ENCODE results near the gene EMX2.
A peak's percentile ranks its signal among the peaks of the same experiment; 100 is the strongest.

DNA sequence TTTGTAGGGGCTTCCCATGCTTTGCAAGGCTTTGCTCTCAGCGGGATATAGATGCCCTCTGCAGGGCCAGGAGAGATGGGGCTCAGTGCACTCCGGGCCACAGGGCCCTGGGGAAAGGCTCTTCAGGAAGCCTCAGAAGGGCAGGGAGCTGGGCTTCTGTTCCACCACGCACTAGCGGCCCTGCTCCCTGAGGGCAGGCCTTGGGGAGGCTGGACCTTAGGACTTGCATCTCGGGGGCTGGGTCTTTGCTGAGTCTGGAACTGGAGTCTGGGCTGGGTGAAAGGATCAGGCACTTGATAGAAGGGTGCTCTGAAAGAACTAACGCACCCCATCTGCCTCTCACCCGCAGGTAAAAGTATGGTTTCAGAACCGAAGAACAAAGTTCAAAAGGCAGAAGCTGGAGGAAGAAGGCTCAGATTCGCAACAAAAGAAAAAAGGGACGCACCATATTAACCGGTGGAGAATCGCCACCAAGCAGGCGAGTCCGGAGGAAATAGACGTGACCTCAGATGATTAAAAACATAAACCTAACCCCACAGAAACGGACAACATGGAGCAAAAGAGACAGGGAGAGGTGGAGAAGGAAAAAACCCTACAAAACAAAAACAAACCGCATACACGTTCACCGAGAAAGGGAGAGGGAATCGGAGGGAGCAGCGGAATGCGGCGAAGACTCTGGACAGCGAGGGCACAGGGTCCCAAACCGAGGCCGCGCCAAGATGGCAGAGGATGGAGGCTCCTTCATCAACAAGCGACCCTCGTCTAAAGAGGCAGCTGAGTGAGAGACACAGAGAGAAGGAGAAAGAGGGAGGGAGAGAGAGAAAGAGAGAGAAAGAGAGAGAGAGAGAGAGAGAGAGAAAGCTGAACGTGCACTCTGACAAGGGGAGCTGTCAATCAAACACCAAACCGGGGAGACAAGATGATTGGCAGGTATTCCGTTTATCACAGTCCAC is 5.4 kb downstream of the EMX2 start:
- TF ChIP-seq, protein P1, sequence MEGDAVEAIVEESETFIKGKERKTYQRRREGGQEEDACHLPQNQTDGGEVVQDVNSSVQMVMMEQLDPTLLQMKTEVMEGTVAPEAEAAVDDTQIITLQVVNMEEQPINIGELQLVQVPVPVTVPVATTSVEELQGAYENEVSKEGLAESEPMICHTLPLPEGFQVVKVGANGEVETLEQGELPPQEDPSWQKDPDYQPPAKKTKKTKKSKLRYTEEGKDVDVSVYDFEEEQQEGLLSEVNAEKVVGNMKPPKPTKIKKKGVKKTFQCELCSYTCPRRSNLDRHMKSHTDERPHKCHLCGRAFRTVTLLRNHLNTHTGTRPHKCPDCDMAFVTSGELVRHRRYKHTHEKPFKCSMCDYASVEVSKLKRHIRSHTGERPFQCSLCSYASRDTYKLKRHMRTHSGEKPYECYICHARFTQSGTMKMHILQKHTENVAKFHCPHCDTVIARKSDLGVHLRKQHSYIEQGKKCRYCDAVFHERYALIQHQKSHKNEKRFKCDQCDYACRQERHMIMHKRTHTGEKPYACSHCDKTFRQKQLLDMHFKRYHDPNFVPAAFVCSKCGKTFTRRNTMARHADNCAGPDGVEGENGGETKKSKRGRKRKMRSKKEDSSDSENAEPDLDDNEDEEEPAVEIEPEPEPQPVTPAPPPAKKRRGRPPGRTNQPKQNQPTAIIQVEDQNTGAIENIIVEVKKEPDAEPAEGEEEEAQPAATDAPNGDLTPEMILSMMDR (conservative IDR thresholded peaks at IDR 0.05; ENCODE audit: low read depth in 2 of 2): no peak
- TF ChIP-seq CREB1 (CRISPR knock-in tag; IDR thresholded peaks at IDR 0.05; ENCODE audit: low read depth) (no peak), ZNF114 (CRISPR knock-in tag; IDR thresholded peaks at IDR 0.05) (no peak), EZH2phosphoT487 (IDR thresholded peaks at IDR 0.05; ENCODE audit: unreplicated experiment) (peak; percentile 86), POLR2AphosphoS5 (IDR thresholded peaks at IDR 0.05; ENCODE audit: low read depth) (no peak), NANOG (IDR thresholded peaks at IDR 0.05; ENCODE audit: borderline replicate concordance) (no peak), EZH2 (IDR thresholded peaks at IDR 0.05; ENCODE audit: low read depth, unreplicated experiment) (peak; percentile 87), JUNB (IDR thresholded peaks at IDR 0.05; ENCODE audit: unreplicated experiment) (no peak), STAT1 (IDR thresholded peaks at IDR 0.05; ENCODE audit: unreplicated experiment) (no peak)
- TF ChIP-seq, protein P2, sequence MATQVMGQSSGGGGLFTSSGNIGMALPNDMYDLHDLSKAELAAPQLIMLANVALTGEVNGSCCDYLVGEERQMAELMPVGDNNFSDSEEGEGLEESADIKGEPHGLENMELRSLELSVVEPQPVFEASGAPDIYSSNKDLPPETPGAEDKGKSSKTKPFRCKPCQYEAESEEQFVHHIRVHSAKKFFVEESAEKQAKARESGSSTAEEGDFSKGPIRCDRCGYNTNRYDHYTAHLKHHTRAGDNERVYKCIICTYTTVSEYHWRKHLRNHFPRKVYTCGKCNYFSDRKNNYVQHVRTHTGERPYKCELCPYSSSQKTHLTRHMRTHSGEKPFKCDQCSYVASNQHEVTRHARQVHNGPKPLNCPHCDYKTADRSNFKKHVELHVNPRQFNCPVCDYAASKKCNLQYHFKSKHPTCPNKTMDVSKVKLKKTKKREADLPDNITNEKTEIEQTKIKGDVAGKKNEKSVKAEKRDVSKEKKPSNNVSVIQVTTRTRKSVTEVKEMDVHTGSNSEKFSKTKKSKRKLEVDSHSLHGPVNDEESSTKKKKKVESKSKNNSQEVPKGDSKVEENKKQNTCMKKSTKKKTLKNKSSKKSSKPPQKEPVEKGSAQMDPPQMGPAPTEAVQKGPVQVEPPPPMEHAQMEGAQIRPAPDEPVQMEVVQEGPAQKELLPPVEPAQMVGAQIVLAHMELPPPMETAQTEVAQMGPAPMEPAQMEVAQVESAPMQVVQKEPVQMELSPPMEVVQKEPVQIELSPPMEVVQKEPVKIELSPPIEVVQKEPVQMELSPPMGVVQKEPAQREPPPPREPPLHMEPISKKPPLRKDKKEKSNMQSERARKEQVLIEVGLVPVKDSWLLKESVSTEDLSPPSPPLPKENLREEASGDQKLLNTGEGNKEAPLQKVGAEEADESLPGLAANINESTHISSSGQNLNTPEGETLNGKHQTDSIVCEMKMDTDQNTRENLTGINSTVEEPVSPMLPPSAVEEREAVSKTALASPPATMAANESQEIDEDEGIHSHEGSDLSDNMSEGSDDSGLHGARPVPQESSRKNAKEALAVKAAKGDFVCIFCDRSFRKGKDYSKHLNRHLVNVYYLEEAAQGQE (IDR thresholded peaks at IDR 0.05; ENCODE audit: unreplicated experiment): no peak
- TF ChIP-seq, protein P3, sequence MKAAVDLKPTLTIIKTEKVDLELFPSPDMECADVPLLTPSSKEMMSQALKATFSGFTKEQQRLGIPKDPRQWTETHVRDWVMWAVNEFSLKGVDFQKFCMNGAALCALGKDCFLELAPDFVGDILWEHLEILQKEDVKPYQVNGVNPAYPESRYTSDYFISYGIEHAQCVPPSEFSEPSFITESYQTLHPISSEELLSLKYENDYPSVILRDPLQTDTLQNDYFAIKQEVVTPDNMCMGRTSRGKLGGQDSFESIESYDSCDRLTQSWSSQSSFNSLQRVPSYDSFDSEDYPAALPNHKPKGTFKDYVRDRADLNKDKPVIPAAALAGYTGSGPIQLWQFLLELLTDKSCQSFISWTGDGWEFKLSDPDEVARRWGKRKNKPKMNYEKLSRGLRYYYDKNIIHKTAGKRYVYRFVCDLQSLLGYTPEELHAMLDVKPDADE (IDR thresholded peaks at IDR 0.05): no peak
